ENCODE results near the gene ACADS.

Gene ACADS

GRCh38 chr12:120739821-120740613 is 14.4 kb downstream of the ACADS start:
- Histone ChIP-seq H3K27me3 (ENCODE audit: control insufficient read depth in 1 of 2, insufficient read depth in 2 of 2, low read length in 2 of 2) (no peaks in the 10 kb centered on the region), H3K9me3 (ENCODE audit: control insufficient read depth in 2 of 2, low read length in 2 of 2) (no peaks in the 10 kb centered on the region), H3K9ac (ENCODE audit: low read length in 2 of 2) (no peak overlapping the region), H3K36me3 (ENCODE audit: control insufficient read depth in 2 of 2, insufficient read depth in 2 of 2, low read length in 2 of 2) (peaks cover 0 to 2% of the 10 kb centered on the region in 2 donors), H3K4me1 (ENCODE audit: control insufficient read depth, insufficient read depth, low read length) (no peaks in the 10 kb centered on the region), H3K27ac (ENCODE audit: low read length) (no peak overlapping the region), H3K4me3 (ENCODE audit: low read length in 2 of 2) (no peak overlapping the region)

- no peak overlapping the region for H3K27ac ChIP-seq (ENCODE audit: low read length)
- peaks cover 0 to 2% of the 10 kb centered on the region in 2 donors for H3K36me3 ChIP-seq (ENCODE audit: control insufficient read depth in 2 of 2, insufficient read depth in 2 of 2, low read length in 2 of 2)
- H3K9ac ChIP-seq (ENCODE audit: low read length in 2 of 2): no peak overlapping the region
- no peaks in the 10 kb centered on the region for H3K4me1 ChIP-seq (ENCODE audit: control insufficient read depth, insufficient read depth, low read length)
- no peaks in the 10 kb centered on the region for H3K27me3 ChIP-seq (ENCODE audit: control insufficient read depth in 1 of 2, insufficient read depth in 2 of 2, low read length in 2 of 2)
- H3K4me3 ChIP-seq (ENCODE audit: low read length in 2 of 2): no peak overlapping the region
- H3K9me3 ChIP-seq (ENCODE audit: control insufficient read depth in 2 of 2, low read length in 2 of 2): no peaks in the 10 kb centered on the region
These were observed 15.2 kb downstream of the ACADS start for GRCh38 chr12:120740871-120741270.

- Histone ChIP-seq H3K4me1 (ENCODE audit: control insufficient read depth, insufficient read depth, low read length) (no peaks in the 10 kb centered on the region), H3K4me3 (ENCODE audit: low read length in 2 of 2) (no peak overlapping the region), H3K9ac (ENCODE audit: low read length in 2 of 2) (no peak overlapping the region), H3K27me3 (ENCODE audit: control insufficient read depth in 1 of 2, insufficient read depth in 2 of 2, low read length in 2 of 2) (no peaks in the 10 kb centered on the region), H3K9me3 (ENCODE audit: control insufficient read depth in 2 of 2, low read length in 2 of 2) (no peaks in the 10 kb centered on the region), H3K27ac (ENCODE audit: low read length) (no peak overlapping the region), H3K36me3 (ENCODE audit: control insufficient read depth in 2 of 2, insufficient read depth in 2 of 2, low read length in 2 of 2) (no peaks in the 10 kb centered on the region)
These were observed 16.1 kb downstream of the ACADS start for GRCh38 chr12:120741476-120742421.

DNA sequence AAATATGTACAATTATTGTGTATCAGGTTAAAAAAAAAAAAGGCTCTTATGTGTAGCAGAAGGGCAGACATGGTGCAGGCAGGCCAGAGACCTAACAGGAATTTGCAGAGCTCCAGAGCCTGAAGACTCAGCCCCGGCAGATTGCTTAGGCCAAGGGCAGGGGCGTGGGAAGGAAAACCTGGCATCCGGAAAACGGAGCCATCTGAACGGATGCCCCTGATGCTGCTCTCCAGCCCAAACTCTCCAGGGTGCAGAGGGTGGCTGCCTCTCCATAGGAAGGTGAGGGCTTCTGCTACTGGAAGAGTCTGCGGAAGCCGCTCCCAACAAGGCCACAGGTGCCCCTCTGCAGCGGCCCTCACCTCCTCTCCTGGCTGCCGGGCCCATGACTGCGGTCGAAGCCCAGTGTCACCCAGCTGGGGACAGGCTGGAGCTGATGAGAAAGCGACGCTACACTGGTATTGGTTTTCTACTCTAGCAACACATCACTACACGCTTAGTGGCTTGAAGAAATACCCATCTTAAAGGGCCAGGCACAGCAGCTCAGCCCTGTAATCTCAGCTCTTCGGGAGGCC is 19.4 kb downstream of the ACADS start:
- no peaks in the 10 kb centered on the region for H3K4me1 ChIP-seq (ENCODE audit: control insufficient read depth, insufficient read depth, low read length)
- H3K9ac ChIP-seq (ENCODE audit: low read length in 2 of 2): no peak overlapping the region
- no peaks in the 10 kb centered on the region for H3K9me3 ChIP-seq (ENCODE audit: control insufficient read depth in 2 of 2, low read length in 2 of 2)
- no peak overlapping the region for H3K4me3 ChIP-seq (ENCODE audit: low read length in 2 of 2)
- H3K27me3 ChIP-seq (ENCODE audit: control insufficient read depth in 1 of 2, insufficient read depth in 2 of 2, low read length in 2 of 2): no peaks in the 10 kb centered on the region
- H3K27ac ChIP-seq (ENCODE audit: low read length): no peak overlapping the region
- no peaks in the 10 kb centered on the region for H3K36me3 ChIP-seq (ENCODE audit: control insufficient read depth in 2 of 2, insufficient read depth in 2 of 2, low read length in 2 of 2)

- no peak overlapping the region for H3K9ac ChIP-seq (ENCODE audit: low read length in 2 of 2)
- H3K36me3 ChIP-seq (ENCODE audit: control insufficient read depth in 2 of 2, insufficient read depth in 2 of 2, low read length in 2 of 2): no peaks in the 10 kb centered on the region
- H3K27me3 ChIP-seq (ENCODE audit: control insufficient read depth in 1 of 2, insufficient read depth in 2 of 2, low read length in 2 of 2): no peaks in the 10 kb centered on the region
- no peaks in the 10 kb centered on the region for H3K4me1 ChIP-seq (ENCODE audit: control insufficient read depth, insufficient read depth, low read length)
- H3K4me3 ChIP-seq (ENCODE audit: low read length in 2 of 2): no peak overlapping the region
- H3K9me3 ChIP-seq (ENCODE audit: control insufficient read depth in 2 of 2, low read length in 2 of 2): no peaks in the 10 kb centered on the region
- H3K27ac ChIP-seq (ENCODE audit: low read length): no peak overlapping the region
These were observed 22.6 kb downstream of the ACADS start for GRCh38 chr12:120748242-120748641.

DNA sequence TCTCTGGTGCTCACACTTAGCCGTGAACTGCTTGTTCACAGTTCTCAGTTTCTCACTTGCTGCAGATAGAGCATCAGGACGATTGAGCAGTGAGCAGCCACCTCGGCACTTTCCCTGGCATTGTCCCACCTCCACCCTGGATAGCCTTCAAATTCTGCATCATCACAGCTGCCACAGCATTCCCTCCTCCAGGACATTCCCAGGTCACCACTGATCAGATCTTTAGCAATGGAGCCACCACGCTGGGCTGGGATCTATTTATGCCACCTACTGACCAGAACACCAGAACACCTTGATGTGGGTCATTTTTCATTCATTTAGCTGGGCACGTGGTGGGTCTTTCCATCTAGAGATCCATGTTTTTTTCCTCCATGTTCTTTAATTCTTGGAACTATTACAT is 23.6 kb downstream of the ACADS start:
- Histone ChIP-seq H3K27me3 (ENCODE audit: control insufficient read depth in 1 of 2, insufficient read depth in 2 of 2, low read length in 2 of 2) (no peaks in the 10 kb centered on the region), H3K27ac (ENCODE audit: low read length) (no peak overlapping the region), H3K4me3 (ENCODE audit: low read length in 2 of 2) (no peak overlapping the region), H3K9ac (ENCODE audit: low read length in 2 of 2) (no peak overlapping the region), H3K36me3 (ENCODE audit: control insufficient read depth in 2 of 2, insufficient read depth in 2 of 2, low read length in 2 of 2) (no peaks in the 10 kb centered on the region), H3K9me3 (ENCODE audit: control insufficient read depth in 2 of 2, low read length in 2 of 2) (no peaks in the 10 kb centered on the region), H3K4me1 (ENCODE audit: control insufficient read depth, insufficient read depth, low read length) (no peaks in the 10 kb centered on the region)

DNA sequence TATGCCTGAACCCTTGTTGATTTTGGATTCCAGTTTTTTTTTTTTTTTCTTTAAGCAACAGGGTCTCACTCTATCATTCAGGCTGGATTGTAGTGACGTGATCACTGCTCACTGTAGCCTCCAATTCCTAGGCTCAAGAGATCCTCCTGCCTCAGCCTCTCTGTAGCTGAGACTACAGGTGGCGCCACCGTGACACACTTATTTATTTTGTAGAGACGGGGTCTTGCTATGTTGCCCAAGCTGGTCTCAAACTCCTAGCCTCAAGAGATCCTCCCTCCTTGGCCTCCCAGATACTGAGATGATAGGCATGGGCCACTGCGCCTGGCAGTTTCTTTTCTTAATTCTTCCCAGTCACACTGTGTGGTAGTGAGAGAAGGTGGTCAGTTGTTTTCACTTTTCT is 25.2 kb downstream of the ACADS start:
- no peak overlapping the region for H3K9ac ChIP-seq (ENCODE audit: low read length in 2 of 2)
- no peaks in the 10 kb centered on the region for H3K9me3 ChIP-seq (ENCODE audit: control insufficient read depth in 2 of 2, low read length in 2 of 2)
- H3K27me3 ChIP-seq (ENCODE audit: control insufficient read depth in 1 of 2, insufficient read depth in 2 of 2, low read length in 2 of 2): no peaks in the 10 kb centered on the region
- no peak overlapping the region for H3K27ac ChIP-seq (ENCODE audit: low read length)
- H3K36me3 ChIP-seq (ENCODE audit: control insufficient read depth in 2 of 2, insufficient read depth in 2 of 2, low read length in 2 of 2): no peaks in the 10 kb centered on the region
- no peak overlapping the region for H3K4me3 ChIP-seq (ENCODE audit: low read length in 2 of 2)
- no peaks in the 10 kb centered on the region for H3K4me1 ChIP-seq (ENCODE audit: control insufficient read depth, insufficient read depth, low read length)

DNA sequence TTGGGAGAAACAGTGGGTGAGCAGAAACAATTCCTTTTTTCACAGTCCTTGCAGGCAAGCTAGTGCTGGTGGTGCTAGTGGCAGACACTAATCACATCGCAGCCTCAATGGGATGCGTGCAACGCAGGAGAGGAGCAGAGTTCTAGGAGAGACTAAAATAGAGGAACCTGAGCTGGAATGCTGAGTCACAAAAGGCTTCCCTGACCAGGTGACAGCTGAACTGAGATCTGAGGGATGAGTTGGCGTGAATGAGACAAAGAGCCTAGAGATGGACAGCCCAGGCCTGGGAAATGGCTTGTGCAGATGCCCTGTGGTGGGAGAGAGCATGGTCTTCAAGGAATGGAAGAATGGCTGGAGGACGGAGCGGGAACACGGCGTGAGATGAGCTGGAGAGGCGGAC is 25.8 kb downstream of the ACADS start:
- no peaks in the 10 kb centered on the region for H3K9me3 ChIP-seq (ENCODE audit: control insufficient read depth in 2 of 2, low read length in 2 of 2)
- no peak overlapping the region for H3K4me3 ChIP-seq (ENCODE audit: low read length in 2 of 2)
- no peaks in the 10 kb centered on the region for H3K36me3 ChIP-seq (ENCODE audit: control insufficient read depth in 2 of 2, insufficient read depth in 2 of 2, low read length in 2 of 2)
- no peaks in the 10 kb centered on the region for H3K27me3 ChIP-seq (ENCODE audit: control insufficient read depth in 1 of 2, insufficient read depth in 2 of 2, low read length in 2 of 2)
- H3K4me1 ChIP-seq (ENCODE audit: control insufficient read depth, insufficient read depth, low read length): no peaks in the 10 kb centered on the region
- H3K27ac ChIP-seq (ENCODE audit: low read length): no peak overlapping the region
- no peak overlapping the region for H3K9ac ChIP-seq (ENCODE audit: low read length in 2 of 2)

DNA sequence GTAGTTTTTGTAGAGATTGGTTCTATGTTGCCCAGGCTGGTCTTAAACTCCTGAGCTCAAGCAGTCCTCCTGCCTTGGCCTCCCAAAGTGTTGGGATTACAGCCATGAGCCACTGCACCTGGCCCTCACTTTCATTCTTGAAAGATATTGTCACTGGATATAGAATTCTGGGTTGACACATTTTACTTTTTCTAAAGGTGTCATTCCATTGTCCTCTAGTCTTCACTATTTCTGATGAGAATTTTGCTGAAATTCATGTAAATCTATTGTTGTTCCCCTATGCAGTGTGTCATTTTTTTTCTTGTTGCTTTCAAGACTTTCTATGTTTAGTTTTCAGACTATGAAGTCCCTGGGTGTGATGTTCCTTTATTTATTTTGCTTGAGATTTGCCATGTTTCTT is 29.2 kb downstream of the ACADS start:
- peaks cover 0 to under 1% of the 10 kb centered on the region in 2 donors for H3K36me3 ChIP-seq (ENCODE audit: control insufficient read depth in 2 of 2, insufficient read depth in 2 of 2, low read length in 2 of 2)
- H3K4me3 ChIP-seq (ENCODE audit: low read length in 2 of 2): no peak overlapping the region
- no peaks in the 10 kb centered on the region for H3K4me1 ChIP-seq (ENCODE audit: control insufficient read depth, insufficient read depth, low read length)
- no peaks in the 10 kb centered on the region for H3K9me3 ChIP-seq (ENCODE audit: control insufficient read depth in 2 of 2, low read length in 2 of 2)
- H3K9ac ChIP-seq (ENCODE audit: low read length in 2 of 2): no peak overlapping the region
- no peaks in the 10 kb centered on the region for H3K27me3 ChIP-seq (ENCODE audit: control insufficient read depth in 1 of 2, insufficient read depth in 2 of 2, low read length in 2 of 2)
- H3K27ac ChIP-seq (ENCODE audit: low read length): no peak overlapping the region

GRCh38 chr12:120755269-120755668 is 29.6 kb downstream of the ACADS start:
- H3K27ac ChIP-seq (ENCODE audit: low read length): no peak overlapping the region
- no peaks in the 10 kb centered on the region for H3K27me3 ChIP-seq (ENCODE audit: control insufficient read depth in 1 of 2, insufficient read depth in 2 of 2, low read length in 2 of 2)
- no peaks in the 10 kb centered on the region for H3K9me3 ChIP-seq (ENCODE audit: control insufficient read depth in 2 of 2, low read length in 2 of 2)
- H3K4me3 ChIP-seq (ENCODE audit: low read length in 2 of 2): no peak overlapping the region
- no peak overlapping the region for H3K9ac ChIP-seq (ENCODE audit: low read length in 2 of 2)
- H3K36me3 ChIP-seq (ENCODE audit: control insufficient read depth in 2 of 2, insufficient read depth in 2 of 2, low read length in 2 of 2): peaks cover 0 to 3% of the 10 kb centered on the region in 2 donors
- no peaks in the 10 kb centered on the region for H3K4me1 ChIP-seq (ENCODE audit: control insufficient read depth, insufficient read depth, low read length)

Measured in stomach smooth muscle (tissue), 2 donors.